HG03108 (cell line): Measurements from ENCODE around the gene PPM1M.
"Not testable (repeated sequence)": the region's sequence is repeated elsewhere in the genome, so short reads cannot be mapped to it uniquely, and the experiment has no call there.

Source experiments
- ATAC-seq: cut with Tn5 transposase; IDR thresholded peaks from one replicate; pipeline ENCODE4 v1.9.1; 2021; ENCODE audit warnings: moderate library complexity; ENCODE audit not compliant: unreplicated experiment

PPM1M gene

GRCh38 chr3:52272172-52272571, 26.6 kb downstream of the PPM1M start:
- not testable (repeated sequence) for ATAC-seq

GRCh38 chr3:52272831-52273230, 27.3 kb downstream of the PPM1M start:
- no peak for ATAC-seq

GRCh38 chr3:52274781-52275180, 29.2 kb downstream of the PPM1M start:
- not testable (repeated sequence) for ATAC-seq

- ATAC-seq: no peak
Measured at GRCh38 chr3:52277071-52277964, 31.8 kb downstream of the PPM1M start.

- ATAC-seq: peak; percentile 46
Measured at GRCh38 chr3:52277972-52278509, 32.5 kb downstream of the PPM1M start.

GRCh38 chr3:52278510-52279069, 33.0 kb downstream of the PPM1M start, which contains the start of gene WDR82:
Gene WDR82 (minus strand): TSS chr3:52278649. CDS start chr3:52278361, 288 bp downstream.
- ATAC-seq: peak; percentile 72

GRCh38 chr3:52279596-52279995, 34.0 kb downstream of the PPM1M start:
- ATAC-seq: no peak

- ATAC-seq: no peak
Measured at GRCh38 chr3:52280050-52280461, 34.5 kb downstream of the PPM1M start.

GRCh38 chr3:52281981-52282801, 36.6 kb downstream of the PPM1M start:
- no peak for ATAC-seq

- no peak for ATAC-seq
Measured at GRCh38 chr3:52283306-52283705, 37.7 kb downstream of the PPM1M start.

GRCh38 chr3:52284051-52284450, 38.5 kb downstream of the PPM1M start:
- ATAC-seq: not testable (repeated sequence)

- ATAC-seq: no peak
Measured at GRCh38 chr3:52286777-52287110, 41.2 kb downstream of the PPM1M start.

- no peak for ATAC-seq
Measured at GRCh38 chr3:52288674-52289073, 43.1 kb downstream of the PPM1M start.

- no peak for ATAC-seq
Measured at GRCh38 chr3:52289338-52289746, 43.8 kb downstream of the PPM1M start.

GRCh38 chr3:52289747-52290595, 44.4 kb downstream of the PPM1M start:
- ATAC-seq: no peak

GRCh38 chr3:52290596-52291507, 45.3 kb downstream of the PPM1M start:
- ATAC-seq: no peak

GRCh38 chr3:52291508-52292181, 46.1 kb downstream of the PPM1M start:
- no peak for ATAC-seq

- ATAC-seq: no peak
Measured at GRCh38 chr3:52292247-52293065, 46.9 kb downstream of the PPM1M start.
